ENCODE data around the gene PLA2G3.

DNA sequence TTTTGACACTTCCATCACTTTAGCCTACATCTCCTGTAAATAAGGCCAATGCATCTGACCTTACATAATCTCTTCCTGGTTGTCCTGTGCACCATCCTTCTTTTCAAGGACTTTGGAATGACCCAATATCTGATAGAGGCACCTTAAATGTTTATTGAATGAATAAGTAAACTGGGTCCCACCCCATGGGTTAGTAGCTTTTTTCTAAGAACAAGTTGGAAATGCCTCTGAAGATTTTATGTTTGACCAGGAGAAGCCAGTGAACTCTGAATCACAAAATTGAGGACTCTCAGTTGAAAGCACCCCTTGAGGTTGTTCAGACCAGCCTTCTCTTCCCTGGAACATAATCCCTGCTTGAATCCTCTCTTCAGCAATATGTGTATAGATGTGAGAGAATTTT, 21.1 kb upstream of the PLA2G3 start:
- TF ChIP-seq, protein P1, sequence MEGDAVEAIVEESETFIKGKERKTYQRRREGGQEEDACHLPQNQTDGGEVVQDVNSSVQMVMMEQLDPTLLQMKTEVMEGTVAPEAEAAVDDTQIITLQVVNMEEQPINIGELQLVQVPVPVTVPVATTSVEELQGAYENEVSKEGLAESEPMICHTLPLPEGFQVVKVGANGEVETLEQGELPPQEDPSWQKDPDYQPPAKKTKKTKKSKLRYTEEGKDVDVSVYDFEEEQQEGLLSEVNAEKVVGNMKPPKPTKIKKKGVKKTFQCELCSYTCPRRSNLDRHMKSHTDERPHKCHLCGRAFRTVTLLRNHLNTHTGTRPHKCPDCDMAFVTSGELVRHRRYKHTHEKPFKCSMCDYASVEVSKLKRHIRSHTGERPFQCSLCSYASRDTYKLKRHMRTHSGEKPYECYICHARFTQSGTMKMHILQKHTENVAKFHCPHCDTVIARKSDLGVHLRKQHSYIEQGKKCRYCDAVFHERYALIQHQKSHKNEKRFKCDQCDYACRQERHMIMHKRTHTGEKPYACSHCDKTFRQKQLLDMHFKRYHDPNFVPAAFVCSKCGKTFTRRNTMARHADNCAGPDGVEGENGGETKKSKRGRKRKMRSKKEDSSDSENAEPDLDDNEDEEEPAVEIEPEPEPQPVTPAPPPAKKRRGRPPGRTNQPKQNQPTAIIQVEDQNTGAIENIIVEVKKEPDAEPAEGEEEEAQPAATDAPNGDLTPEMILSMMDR (optimal IDR thresholded peaks at IDR 0.05 in 1 of 3, IDR thresholded peaks at IDR 0.05 in 1 of 3, conservative IDR thresholded peaks at IDR 0.05 in 1 of 3; ENCODE audit: extremely low read depth in 1 of 3, insufficient read depth in 2 of 3, low read length in 3 of 3): no peak
- TF ChIP-seq EZH2 (IDR thresholded peaks at IDR 0.05; ENCODE audit: low read length): no peak
